Activated CD8-positive, alpha-beta memory T cell treated with anti-CD3 and anti-CD28 coated beads for 4 hours (primary cell): Measurements from ENCODE around the gene GHRL.

Source experiments
- DNase-seq, 2 donors: peaks; one replicate each; pipeline ENCODE4 v3.0.0-alpha.2; 2020; ENCODE audit warnings: low read depth in 2 of 2

Gene GHRL

GRCh38 chr3:10292505-10293419, at the start of gene GHRL:
GHRL (minus strand) TSS chr3:10292947; CDS start chr3:10290180, 2,767 bp downstream.
- DNase-seq = no peak

DNA sequence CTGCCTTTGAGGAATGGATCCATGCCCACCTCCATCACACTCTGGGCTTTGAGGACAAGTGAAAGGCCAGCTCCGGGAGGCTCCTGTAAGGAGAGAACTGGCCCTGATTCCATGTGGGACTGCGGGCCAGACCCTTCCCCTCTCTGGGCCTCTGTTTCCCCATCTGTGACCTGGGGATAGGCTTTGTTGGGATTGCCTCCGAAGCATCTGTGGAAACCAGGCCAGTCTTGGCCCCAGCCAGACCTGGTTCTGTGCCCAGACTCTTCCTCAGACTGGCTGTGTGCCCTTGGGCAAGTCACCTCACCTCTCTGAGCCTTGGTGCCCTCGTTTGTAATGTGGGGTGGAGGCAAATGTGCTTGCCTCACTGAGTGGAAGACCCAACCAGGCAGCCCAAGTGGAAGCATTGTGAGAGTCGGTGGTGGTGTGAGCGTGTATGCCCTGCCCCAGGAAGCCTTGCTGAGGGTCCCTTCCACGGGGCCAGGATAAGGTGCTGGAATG, 49.2 kb upstream of the GHRL start:
- DNase-seq = no peak

DNA sequence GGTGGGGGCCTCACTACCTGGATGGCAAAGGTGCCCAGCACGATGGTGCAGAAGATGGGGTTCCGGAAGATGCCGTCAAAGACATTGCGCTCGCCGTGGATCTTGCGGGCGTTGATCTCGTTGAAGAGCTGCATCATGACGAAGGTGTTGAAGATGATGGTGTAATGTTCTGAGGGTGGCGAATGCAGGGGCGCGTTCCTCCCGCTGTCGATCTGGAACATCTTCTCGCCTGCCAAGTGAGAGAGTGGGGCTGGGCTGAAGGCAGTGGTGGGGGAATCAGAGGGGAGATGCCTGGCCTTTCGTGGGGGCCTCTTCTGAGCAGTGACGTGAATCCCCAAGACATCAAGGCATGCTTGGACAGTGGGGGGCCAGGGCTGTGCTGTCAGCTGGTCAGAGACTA, 47.7 kb upstream of the GHRL start:
- DNase-seq = no peak

GRCh38 chr3:10340046-10340445, 47.3 kb upstream of the GHRL start:
- no peak for DNase-seq

GRCh38 chr3:10339376-10339955, 46.7 kb upstream of the GHRL start:
- DNase-seq = no peak

DNA sequence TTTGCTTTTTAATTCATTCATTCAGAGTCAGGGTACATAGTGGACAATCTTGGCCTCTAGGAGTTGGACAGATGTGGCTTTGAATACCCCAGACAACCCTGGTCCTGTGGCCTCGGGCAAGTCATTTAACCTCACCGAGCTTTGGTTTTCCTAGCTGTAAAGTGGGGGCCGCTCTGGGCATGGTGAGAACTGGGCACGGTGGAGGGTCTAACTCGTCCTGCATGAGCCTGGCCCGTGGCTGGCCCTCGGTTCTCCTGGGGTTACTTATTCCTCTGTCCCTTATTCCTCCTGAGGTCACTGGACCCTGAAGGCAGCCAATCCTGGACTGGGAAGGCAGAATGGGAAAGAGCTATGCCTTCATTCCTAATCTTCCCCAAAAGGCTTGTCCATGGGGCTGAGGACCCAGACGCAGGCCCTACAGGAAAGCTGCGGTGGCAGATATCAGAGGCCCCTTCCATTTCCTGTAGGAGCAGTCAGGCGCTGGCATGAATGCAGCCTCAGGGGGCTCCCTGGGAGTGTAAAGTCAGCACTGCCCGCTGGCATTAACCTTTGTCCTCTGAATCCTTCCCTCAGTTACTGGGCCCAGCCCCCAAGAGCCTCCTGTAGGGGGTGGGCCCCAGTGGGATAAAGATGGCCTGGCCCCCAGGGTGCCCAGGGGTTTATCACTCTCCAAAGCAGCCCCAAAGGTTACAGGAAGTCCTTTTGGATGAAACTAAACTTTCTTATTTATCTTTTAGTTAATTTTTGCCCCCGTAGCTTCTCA, 46.0 kb upstream of the GHRL start:
- DNase-seq = no peak

DNA sequence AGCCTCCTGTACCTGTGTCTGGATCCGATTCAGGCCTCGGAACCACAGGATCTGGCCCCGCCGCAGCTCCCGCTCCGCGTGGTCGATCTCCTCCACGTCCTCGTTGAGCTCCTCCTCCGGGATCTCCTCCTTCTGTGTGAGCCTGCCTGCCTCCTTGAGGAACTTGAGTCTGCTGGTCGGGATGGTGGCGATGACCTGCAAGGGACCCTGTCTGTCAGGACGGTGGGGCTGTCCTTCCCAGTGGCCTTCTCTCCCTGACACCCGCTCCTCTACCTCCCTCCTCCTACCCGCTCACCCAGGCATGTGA, 45.4 kb upstream of the GHRL start:
- DNase-seq = no peak

GRCh38 chr3:10337323-10338163, 44.8 kb upstream of the GHRL start:
- DNase-seq = no peak

DNA sequence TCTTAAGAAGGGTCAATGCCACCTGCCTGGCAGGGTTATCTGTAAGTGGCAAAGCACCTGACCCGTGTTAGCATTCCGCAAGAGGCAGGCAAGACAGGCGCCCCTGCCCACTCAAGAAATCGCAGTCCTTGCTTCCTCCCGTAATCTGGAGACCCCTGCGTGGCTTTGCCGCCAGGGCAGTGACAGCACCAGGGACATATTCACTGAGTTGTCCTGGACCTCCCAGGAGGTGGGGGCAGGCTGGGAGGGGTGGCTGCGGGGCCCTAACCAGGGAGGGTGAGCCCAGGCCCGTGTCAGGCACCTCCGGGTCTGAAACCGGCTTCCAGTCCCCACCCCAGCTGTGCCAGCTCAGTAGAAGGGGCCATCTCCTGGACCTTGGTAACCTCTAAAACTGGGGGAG, 44.0 kb upstream of the GHRL start:
- DNase-seq = no peak

DNA sequence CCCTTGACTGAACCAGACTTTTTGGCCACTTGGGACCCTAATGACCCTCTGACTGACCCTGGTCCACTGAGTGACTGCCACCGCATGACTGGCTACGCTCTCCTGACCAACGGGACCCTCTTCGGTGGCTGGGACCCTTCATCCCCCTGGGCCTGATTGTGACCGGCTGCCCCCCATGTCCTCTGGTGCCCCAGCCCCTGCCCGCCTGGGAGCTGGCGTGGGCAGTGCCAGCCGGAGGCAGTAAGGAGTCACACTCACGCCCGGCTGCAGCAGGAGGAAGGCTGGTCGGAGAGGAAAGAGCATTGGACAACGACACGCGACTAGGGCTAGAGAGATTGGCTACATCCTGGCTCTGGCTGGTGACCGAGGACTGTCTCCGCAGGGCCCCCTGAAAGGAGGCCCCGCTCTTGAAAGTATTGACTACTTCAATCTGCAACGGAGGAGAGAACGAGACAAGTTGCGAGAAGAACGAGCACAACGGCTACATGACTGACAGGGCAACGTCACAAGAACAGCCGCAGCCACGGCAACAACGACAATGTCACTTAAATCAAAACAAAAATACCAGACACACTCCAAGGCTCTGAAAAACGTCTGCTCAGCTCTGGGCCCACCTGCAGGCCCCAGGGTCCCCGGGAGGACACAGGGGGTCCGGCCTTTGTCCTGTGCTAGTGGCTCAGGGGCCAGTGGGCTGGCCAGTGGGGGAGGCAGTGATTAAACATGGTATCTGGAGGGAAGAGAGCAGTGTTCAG, 43.3 kb upstream of the GHRL start:
- no peak for DNase-seq

- DNase-seq = no peak
These were observed 42.5 kb upstream of the GHRL start for GRCh38 chr3:10335190-10335738.

DNA sequence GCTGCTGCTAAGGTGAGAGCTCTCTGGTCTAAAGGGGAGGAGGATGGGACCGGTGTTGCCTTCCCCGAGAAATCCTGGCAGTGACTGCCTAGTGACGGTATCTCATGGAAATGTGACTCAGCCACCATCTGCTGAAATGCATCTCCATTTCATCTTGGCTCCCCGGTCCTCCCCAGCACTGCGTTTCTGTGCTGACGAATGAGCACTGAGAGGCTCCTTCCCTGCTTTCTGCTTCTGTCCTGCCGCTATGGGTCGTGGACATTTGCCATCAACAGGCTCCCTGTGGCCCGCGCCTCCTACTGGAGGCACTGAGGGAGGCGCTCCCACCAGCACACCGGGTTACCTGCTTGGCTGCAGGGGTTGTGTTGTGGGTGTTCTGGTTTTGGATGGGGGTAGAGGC, 41.7 kb upstream of the GHRL start:
- no peak for DNase-seq

DNA sequence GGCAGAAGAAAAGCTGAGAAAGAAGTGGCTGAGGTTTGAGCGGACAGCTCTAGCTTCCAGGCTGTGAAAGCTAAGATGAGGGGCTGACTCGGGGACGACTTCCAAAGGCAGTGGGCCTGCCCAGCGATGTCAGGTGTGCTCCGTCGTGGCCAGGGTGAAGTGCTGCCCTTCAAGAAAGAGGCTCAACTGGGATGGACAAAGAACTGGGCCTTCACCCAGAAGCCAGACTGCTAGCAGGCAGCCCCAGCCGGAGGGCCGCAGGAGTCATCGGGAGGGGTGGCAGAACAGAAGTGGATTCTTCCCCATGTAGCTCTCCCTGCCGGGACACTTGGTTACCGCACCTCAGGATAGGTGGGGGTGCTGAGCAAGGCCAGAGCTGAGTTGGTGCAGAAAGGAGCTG, 41.3 kb upstream of the GHRL start:
- no peak for DNase-seq

- DNase-seq = no peak
These were observed 40.6 kb upstream of the GHRL start for GRCh38 chr3:10333349-10333650.

GRCh38 chr3:10332481-10333348, 40.0 kb upstream of the GHRL start:
- DNase-seq = no peak

- DNase-seq = no peak
These were observed 38.6 kb upstream of the GHRL start for GRCh38 chr3:10331320-10331719.

DNA sequence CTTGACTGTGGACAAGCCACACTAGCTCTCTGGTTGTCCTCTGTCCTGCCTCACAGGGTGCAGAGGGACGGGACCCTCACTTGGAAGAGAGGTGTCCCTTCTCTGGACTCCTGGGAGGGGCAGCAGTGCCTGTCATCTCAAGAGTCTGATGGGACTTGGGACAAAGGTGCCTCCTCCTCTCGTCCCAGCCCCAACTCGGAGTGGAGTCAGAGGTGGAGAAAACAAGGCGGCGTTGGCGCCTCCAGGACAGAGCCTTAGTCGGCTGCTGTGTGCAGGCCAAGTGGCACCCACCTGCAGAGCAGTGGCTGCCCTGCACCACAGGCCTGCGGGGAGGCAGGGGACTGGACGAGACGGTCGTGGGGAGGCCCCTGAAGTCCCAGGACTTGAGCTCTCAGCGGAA, 37.6 kb upstream of the GHRL start:
- no peak for DNase-seq

DNA sequence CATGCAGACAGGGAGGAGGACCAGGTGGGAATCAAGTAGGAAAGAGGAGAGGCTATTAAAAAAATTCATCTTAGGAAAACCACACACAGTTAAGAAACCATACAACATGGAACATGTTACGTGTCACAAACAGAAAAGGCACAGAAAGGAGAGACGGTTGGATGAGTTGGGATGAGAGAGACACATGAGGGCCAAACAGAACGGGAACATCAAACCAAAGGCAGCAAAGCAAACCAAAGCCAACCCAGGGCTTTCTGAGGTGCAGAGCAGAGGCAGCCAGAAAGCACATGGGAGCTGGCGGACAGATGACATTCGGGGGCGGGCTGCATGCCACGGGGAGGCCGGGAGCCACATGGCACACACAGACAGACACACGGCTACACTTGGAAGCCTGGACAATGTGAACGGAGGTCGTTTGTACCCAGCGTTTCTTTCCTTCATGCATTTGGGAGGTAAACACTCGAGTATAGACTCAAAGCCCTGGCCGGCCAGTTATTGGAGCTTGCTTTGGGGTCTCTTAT, 36.8 kb upstream of the GHRL start:
- no peak for DNase-seq

GRCh38 chr3:10328460-10329071, 35.8 kb upstream of the GHRL start:
- DNase-seq = no peak
